Fibroblast of lung (primary cell): ENCODE measurements around the gene BAG5. TPM values are rescaled to one million over a fixed set of nuclear protein-coding genes. Genes with fewer than 3 reads are reported as not detected.

ENCODE experiments used
- DNase-seq, 2 donors: peaks; one replicate each; pipeline versions ENCODE4 v3.0.0 to v3.0.0-alpha.2; 2010; ENCODE audit warnings: low read depth in 2 of 2
- H2AFZ ChIP-seq: 2 replicates; pipeline ENCODE4 v1.5.1; 2012; ENCODE audit warnings: low read length, control low read depth, inconsistent platforms
- H3K27ac ChIP-seq: 2 replicates; pipeline ENCODE4 v1.5.1; 2011; ENCODE audit warnings: low read length, control low read depth; ENCODE audit not compliant: insufficient read depth
- H3K27me3 ChIP-seq: 2 replicates; pipeline ENCODE4 v1.5.1; 2011; ENCODE audit warnings: mild to moderate bottlenecking, low read length; ENCODE audit not compliant: control insufficient read depth, insufficient read depth
- H3K36me3 ChIP-seq: 2 replicates; pipeline ENCODE4 v1.5.1; 2011; ENCODE audit warnings: low read length; ENCODE audit not compliant: control insufficient read depth, insufficient read depth
- H3K4me1 ChIP-seq: 2 replicates; pipeline ENCODE4 v1.5.1; 2011; ENCODE audit warnings: low read length; ENCODE audit not compliant: control insufficient read depth, insufficient read depth; ENCODE audit errors: extremely low read depth
- H3K4me2 ChIP-seq: 2 replicates; pipeline ENCODE4 v1.5.1; 2011; ENCODE audit warnings: low read length, control low read depth; ENCODE audit not compliant: insufficient read depth; ENCODE audit errors: extremely low read depth
- H3K4me3 ChIP-seq, 4 experiments: fragments of 200-600 bp in 1 of 4; sonication (generic) in 1 of 4; replicated peaks in 1 of 4; 2 replicates each; pipeline ENCODE4 v1.5.1; 2011 to 2016; ENCODE audit warnings: low read length in 4 of 4, low read depth in 3 of 4, mild to moderate bottlenecking in 3 of 4, control low read depth in 2 of 4, inconsistent platforms in 1 of 4, mixed read lengths in 1 of 4; ENCODE audit not compliant: insufficient read depth in 1 of 4; ENCODE audit errors: control extremely low read depth in 1 of 4
- H3K79me2 ChIP-seq: 2 replicates; pipeline ENCODE4 v1.5.1; 2012; ENCODE audit warnings: mild to moderate bottlenecking, low read length, inconsistent platforms; ENCODE audit not compliant: control insufficient read depth, insufficient read depth
- H3K9ac ChIP-seq: 2 replicates; pipeline ENCODE4 v1.5.1; 2011; ENCODE audit warnings: mild to moderate bottlenecking, low read length, control low read depth; ENCODE audit not compliant: insufficient read depth
- H3K9me3 ChIP-seq: 2 replicates; pipeline ENCODE4 v1.5.1; 2012; ENCODE audit warnings: low read depth, low read length; ENCODE audit not compliant: control insufficient read depth, insufficient read depth
- H4K20me1 ChIP-seq: 2 replicates; pipeline ENCODE4 v1.5.1; 2011; ENCODE audit warnings: low read length; ENCODE audit not compliant: control insufficient read depth, insufficient read depth; ENCODE audit errors: extremely low read depth
- EZH2 ChIP-seq: IDR thresholded peaks from 2 replicates; pipeline ENCODE4 v1.5.1; 2012; ENCODE audit warnings: low read length, control low read depth, mild to moderate bottlenecking; ENCODE audit errors: missing control alignments
- polyA plus RNA-seq, 2 donors: library from polyadenylated mRNA; depleted of rRNA in 1 of 2; stranded (reverse) in 1 of 2; unstranded in 1 of 2; fragments of >200 nt; gene quantifications; 2 replicates each; pipeline ENCODE4 v1.2.1, GENCODE V29; 2011 to 2012; ENCODE audit warnings: missing spikeins in 1 of 2
- total RNA-seq: library from RNA; depleted of rRNA; stranded (reverse); fragments of >200 nt; gene quantifications from 2 replicates; pipeline ENCODE4 v1.2.1, GENCODE V29; 2014
- TF ChIP-seq, protein P1 (sequence below), 2 donors: IDR thresholded peaks in 1 of 2; conservative IDR thresholded peaks in 1 of 2; 1 replicate in 1 of 2; 2 replicates in 1 of 2; pipeline ENCODE4 v1.5.1; 2011 to 2012; ENCODE audit warnings: low read length in 2 of 2, control low read depth in 1 of 2, inconsistent platforms in 1 of 2, low read depth in 1 of 2, mild to moderate bottlenecking in 1 of 2

BAG5 gene
- total and polyA plus RNA-seq, 2 donors (not counting 1 experiment from before 2014, with no cell fraction given) = 14.9 to 25.8 TPM

DNA sequence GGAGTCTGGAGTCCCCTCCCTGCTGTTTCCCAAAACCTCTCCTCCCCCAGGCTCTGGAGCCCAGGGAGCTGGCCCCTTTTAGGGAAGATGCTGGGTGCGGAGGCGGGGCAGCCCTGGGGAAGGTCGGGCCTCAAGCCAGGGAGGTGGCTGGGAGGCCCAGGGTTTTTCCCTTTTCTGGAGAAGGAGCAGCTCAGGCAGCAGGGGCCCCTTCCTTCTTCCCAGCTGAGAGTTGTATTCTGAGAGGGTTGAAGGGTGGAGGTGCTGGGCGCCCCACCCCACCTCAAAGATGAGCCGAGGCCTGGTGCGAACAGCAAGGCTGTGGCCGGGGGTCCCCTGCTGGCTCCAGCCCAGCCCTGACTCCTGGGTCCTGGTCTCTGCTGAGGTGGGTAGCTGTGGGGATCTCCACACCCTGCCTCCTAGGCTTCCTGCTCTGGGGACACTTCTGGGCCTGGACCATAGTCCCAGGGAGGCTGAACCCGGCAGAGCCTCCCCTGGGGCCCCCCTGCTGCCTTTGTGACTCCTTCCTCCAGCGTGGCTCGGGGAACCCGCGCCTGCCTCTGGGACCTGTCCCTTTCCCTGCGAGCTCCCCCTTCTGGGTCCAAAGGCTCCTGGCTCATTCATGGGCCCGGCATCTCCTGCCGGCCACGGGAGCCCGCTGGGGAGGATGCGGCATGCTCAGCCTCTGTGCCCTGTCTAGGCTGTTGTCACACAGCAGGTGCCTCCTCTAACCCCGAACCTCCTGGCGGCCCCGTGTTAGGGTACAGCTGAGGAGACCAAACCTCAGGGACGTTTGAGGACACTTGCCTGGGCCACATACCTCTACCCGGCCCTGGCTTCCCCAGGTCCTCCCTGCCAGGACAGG lies 29.1 kb downstream of the BAG5 start:
- Histone ChIP-seq H3K27me3 (no peaks in the 10 kb centered on the region), H3K27ac (no peak overlapping the region), H3K4me1 (peaks cover 7% of the 10 kb centered on the region), H2AFZ (no peak overlapping the region), H4K20me1 (no peaks in the 10 kb centered on the region), H3K79me2 (peaks cover 27% of the 10 kb centered on the region), H3K9ac (no peak overlapping the region), H3K36me3 (peaks cover 5% of the 10 kb centered on the region), H3K4me3 (no peak overlapping the region), H3K4me2 (no peak overlapping the region), H3K9me3 (no peaks in the 10 kb centered on the region)
- no peak for TF ChIP-seq EZH2
- no peak for DNase-seq

DNA sequence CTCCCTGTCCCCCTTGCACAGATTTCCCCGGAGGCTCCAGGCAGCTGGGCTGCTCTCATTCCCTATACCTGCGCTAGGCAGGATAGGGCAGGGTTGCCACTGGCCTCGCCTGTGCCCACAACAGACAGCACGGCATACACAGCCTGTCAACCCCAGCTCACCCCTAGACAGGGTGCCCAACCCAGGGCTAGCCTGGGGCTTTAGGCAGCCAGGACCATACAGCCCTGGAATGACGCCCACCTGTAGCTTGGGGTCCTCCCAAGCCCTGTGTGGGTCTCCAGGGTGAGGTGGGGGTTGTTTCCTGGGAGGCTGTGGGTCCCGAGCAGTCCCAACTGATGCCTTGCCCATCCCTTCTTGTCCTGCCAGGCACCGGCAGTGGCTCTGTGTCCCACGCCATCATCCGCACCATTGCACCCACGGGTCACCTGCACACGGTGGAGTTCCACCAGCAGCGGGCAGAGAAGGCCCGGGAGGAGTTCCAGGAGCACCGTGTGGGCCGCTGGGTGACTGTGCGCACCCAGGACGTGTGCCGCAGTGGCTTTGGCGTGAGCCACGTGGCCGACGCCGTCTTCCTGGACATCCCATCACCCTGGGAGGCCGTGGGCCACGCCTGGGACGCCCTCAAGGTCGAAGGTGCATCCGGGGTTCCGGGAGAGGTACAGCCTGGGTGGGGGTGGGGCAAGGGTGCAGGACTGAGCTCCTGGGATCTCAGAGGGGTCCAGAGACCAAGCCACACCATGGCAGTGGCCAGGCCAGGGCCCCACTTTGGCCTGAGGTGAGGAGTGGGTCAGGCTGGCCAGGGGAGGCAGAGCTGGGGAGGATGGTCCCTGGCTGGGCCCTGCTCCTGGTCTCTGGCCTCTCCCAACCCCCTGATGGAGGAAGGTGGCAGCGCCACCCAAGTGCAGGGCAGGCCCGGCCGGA lies 30.0 kb downstream of the BAG5 start:
- no peak for DNase-seq

DNA sequence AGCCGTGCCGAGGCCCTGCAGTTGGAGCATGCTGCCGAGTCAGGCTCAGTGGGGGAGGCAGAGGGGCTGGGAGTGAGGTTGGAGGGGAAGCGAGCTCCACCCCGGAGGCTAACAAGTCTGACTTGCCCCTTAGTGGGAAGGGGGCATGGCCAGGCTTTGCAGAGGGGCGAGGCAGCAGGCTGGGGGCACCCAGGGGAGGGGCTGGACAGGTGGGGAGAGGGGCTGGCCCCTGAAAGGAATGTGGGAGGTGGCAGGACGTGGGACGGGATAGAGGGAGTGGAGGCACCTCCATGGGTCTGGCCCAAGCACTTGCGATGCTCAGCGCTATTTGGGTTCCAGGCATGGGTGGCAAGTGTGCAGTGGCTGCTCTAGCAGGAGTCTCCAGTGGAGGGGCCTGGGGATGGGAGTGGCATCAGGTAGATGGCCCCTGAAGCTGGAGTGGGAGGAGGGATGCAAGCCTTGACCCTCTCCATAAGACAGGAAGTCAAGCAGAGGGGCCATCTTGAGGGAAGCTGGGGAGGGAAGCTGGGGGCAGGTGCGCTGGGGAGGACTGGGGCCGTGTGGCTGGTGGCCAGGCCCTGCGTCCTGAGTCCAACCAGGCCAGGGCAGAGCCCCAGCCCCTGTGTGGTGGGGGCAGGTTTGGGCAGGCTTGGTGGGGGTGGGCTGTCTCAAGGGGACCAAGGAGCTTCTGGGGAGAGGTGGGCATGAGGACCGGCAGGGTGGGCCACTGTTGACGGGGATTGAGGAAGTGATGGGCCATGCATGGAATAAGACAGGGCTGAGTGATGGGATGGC lies 30.8 kb downstream of the BAG5 start:
- Histone ChIP-seq H3K9me3 (no peaks in the 10 kb centered on the region), H3K79me2 (peaks cover 27% of the 10 kb centered on the region), H3K27me3 (no peaks in the 10 kb centered on the region), H3K36me3 (peaks cover 5% of the 10 kb centered on the region), H3K27ac (no peak overlapping the region), H3K4me2 (no peak overlapping the region), H4K20me1 (no peaks in the 10 kb centered on the region), H3K9ac (no peak overlapping the region), H3K4me1 (peaks cover 15% of the 10 kb centered on the region), H2AFZ (no peak overlapping the region), H3K4me3 (no peak overlapping the region)
- no peak for DNase-seq
- TF ChIP-seq EZH2 = no peak
- TF ChIP-seq, protein P1, sequence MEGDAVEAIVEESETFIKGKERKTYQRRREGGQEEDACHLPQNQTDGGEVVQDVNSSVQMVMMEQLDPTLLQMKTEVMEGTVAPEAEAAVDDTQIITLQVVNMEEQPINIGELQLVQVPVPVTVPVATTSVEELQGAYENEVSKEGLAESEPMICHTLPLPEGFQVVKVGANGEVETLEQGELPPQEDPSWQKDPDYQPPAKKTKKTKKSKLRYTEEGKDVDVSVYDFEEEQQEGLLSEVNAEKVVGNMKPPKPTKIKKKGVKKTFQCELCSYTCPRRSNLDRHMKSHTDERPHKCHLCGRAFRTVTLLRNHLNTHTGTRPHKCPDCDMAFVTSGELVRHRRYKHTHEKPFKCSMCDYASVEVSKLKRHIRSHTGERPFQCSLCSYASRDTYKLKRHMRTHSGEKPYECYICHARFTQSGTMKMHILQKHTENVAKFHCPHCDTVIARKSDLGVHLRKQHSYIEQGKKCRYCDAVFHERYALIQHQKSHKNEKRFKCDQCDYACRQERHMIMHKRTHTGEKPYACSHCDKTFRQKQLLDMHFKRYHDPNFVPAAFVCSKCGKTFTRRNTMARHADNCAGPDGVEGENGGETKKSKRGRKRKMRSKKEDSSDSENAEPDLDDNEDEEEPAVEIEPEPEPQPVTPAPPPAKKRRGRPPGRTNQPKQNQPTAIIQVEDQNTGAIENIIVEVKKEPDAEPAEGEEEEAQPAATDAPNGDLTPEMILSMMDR (conservative IDR thresholded peaks at IDR 0.05 in 1 of 2, IDR thresholded peaks at IDR 0.05 in 1 of 2; ENCODE audit: low read depth in 1 of 2, low read length in 2 of 2) = no peak

More for the DNA sequence above, 30.0 kb downstream of the BAG5 start:
- Histone ChIP-seq H3K27ac (no peak overlapping the region), H2AFZ (no peak overlapping the region), H4K20me1 (no peaks in the 10 kb centered on the region), H3K27me3 (no peaks in the 10 kb centered on the region), H3K4me1 (peaks cover 15% of the 10 kb centered on the region), H3K4me2 (no peak overlapping the region), H3K79me2 (peaks cover 27% of the 10 kb centered on the region), H3K36me3 (peaks cover 5% of the 10 kb centered on the region), H3K9ac (no peak overlapping the region), H3K4me3 (no peak overlapping the region), H3K9me3 (no peaks in the 10 kb centered on the region)
- TF ChIP-seq, protein P1 (conservative IDR thresholded peaks at IDR 0.05 in 1 of 2, IDR thresholded peaks at IDR 0.05 in 1 of 2; ENCODE audit: low read depth in 1 of 2, low read length in 2 of 2) = no peak
- no peak for TF ChIP-seq EZH2
